BE2C (cell line): Measurements from ENCODE around the gene GPHA2.

ENCODE experiments used
- DNase-seq: peaks from one replicate; pipeline ENCODE4 v3.0.0-alpha.2; 2020
- H3K27me3 ChIP-seq: fragments of 250-450 bp; sonication (Bioruptor Pico); 2 replicates; pipeline ENCODE4 v1.5.1; 2020; ENCODE audit warnings: mild to moderate bottlenecking
- H3K36me3 ChIP-seq: fragments of 250-450 bp; sonication (Bioruptor Pico); 2 replicates; pipeline ENCODE4 v1.5.1; 2020; ENCODE audit warnings: mild to moderate bottlenecking
- H3K4me1 ChIP-seq: fragments of 250-450 bp; sonication (Bioruptor Pico); 2 replicates; pipeline ENCODE4 v1.5.1; 2020
- H3K4me3 ChIP-seq: 2 replicates; pipeline ENCODE4 v1.5.1; 2011; ENCODE audit warnings: low read depth, low read length
- H3K9me3 ChIP-seq: fragments of 250-450 bp; sonication (Bioruptor Pico); 2 replicates; pipeline ENCODE4 v1.5.1; 2020
- CTCF ChIP-seq: IDR thresholded peaks from 2 replicates; pipeline ENCODE4 v1.5.1; 2012; ENCODE audit warnings: mild to moderate bottlenecking, low read depth, low read length

The GPHA2 gene

DNA sequence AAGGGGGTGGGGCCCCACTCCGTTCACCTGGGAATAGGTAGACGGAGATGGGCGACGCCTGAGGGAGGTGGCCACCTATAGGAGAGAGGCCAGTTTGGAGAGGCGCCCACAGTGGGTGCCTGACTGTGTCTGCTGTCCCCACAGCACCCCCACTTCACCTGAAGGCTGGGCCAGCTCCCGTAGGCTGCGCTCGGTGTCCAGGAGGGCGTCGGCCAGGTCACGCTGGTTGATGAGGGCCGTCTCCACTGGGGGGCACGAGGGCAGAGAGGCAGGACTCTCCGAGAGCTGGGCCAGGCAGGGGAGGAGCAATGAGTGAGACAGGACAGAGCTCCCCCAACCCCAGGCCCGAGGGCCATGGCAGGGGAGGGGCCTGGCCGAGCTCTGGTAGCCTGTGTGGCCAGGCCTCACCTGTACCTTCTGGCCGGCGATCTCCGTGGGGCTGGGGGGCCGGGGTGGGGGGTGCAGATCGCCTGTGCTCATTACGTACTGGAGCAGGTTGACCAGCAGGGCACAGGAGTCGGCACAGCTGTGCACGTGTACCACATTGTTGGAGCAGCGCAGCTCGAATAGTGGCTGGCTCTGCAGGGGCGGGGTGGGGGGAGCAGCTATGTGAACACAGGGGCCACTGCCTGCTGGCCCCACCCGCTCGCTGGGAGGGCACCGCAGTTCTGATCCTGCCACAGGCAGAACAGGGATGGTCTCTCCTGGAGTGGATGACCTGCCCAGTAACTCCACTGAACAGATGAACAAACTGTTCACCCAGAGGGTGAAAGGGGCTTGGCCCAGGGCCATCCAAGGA lies 33.4 kb downstream of the GPHA2 start:
- TF ChIP-seq CTCF: no peak
- no peak for DNase-seq
- H3K36me3 ChIP-seq: no peaks in the 10 kb centered on the region
- no peaks in the 10 kb centered on the region for H3K9me3 ChIP-seq
- no peaks in the 10 kb centered on the region for H3K4me1 ChIP-seq
- H3K4me3 ChIP-seq: no peak overlapping the region
- H3K27me3 ChIP-seq: no peaks in the 10 kb centered on the region

- Histone ChIP-seq H3K9me3 (no peaks in the 10 kb centered on the region), H3K4me1 (no peaks in the 10 kb centered on the region), H3K4me3 (no peak overlapping the region), H3K36me3 (no peaks in the 10 kb centered on the region), H3K27me3 (no peaks in the 10 kb centered on the region)
- no peak for TF ChIP-seq CTCF
- no peak for DNase-seq
Observed at GRCh38 chr11:64900774-64901173, 34.9 kb downstream of the GPHA2 start.

DNA sequence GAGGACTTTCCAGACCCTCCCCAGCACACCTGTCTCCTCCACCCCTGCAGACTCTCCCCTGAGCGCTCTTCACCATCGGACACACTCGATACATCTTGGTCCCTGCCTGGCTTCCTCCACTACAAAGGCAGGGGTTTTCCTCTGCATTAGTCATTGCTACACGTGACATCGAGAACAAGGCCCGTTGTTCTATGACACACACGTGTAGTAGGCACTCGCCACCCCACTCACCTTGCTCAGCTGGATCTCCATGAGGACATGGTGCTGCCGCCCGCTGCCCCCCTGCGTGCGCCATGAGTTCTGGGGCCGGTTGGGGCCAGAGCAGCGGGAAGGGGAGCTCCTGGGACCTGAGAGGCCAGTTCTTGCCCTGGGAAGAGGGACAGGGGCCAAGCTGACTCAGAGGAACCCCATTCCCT lies 35.4 kb downstream of the GPHA2 start:
- no peaks in the 10 kb centered on the region for H3K9me3 ChIP-seq
- H3K4me3 ChIP-seq: no peak overlapping the region
- no peak for TF ChIP-seq CTCF
- no peaks in the 10 kb centered on the region for H3K27me3 ChIP-seq
- no peaks in the 10 kb centered on the region for H3K36me3 ChIP-seq
- H3K4me1 ChIP-seq: no peaks in the 10 kb centered on the region
- no peak for DNase-seq

DNA sequence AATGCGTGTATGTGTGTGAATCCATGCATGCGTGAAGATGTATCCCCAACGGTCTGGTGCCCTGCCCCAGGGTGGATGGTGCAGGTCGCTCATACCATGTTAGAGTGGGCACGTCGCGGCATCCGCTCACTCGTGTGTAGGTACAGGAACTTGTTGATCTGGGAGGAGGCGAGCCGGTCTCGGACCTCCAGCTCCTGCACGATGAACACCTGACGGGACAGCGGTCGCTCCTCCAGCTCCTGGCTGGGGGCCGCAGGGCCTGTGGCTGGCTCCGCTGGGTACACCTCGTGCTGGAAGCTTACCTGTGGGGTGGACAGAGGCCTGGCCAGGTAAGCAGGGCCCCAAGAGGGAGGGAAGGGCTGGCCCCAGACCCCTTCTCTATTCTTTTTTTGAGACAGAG lies 37.2 kb downstream of the GPHA2 start:
- H3K27me3 ChIP-seq: no peaks in the 10 kb centered on the region
- H3K36me3 ChIP-seq: no peaks in the 10 kb centered on the region
- no peak for DNase-seq
- no peak for TF ChIP-seq CTCF
- no peaks in the 10 kb centered on the region for H3K9me3 ChIP-seq
- H3K4me1 ChIP-seq: no peaks in the 10 kb centered on the region
- H3K4me3 ChIP-seq: no peak overlapping the region

- H3K36me3 ChIP-seq: no peaks in the 10 kb centered on the region
Observed at GRCh38 chr11:64898076-64898445, 37.6 kb downstream of the GPHA2 start.

More at GRCh38 chr11:64898076-64898445, 37.6 kb downstream of the GPHA2 start:
- Histone ChIP-seq H3K9me3 (no peaks in the 10 kb centered on the region), H3K4me1 (no peaks in the 10 kb centered on the region), H3K27me3 (no peaks in the 10 kb centered on the region), H3K4me3 (no peak overlapping the region)
- DNase-seq: no peak
- TF ChIP-seq CTCF: no peak
